Gastroesophageal sphincter (tissue), 3 donors: ENCODE data around the gene C1orf115.

Experiments used
- CTCF ChIP-seq, 4 experiments: fragments of 200-600 bp in 2 of 4; fragments of 450-650 bp in 2 of 4; sonication (generic) in 1 of 4; IDR thresholded peaks; one replicate each; pipeline ENCODE4 v1.5.1; 2017 to 2019; ENCODE audit warnings: antibody characterized with exemption in 4 of 4, mild to moderate bottlenecking in 2 of 4, moderate library complexity in 2 of 4
- EP300 ChIP-seq: sonication (generic); formaldehyde crosslinking; IDR thresholded peaks from one replicate; pipeline ENCODE4 v1.6.1; 2017; ENCODE audit warnings: antibody characterized with exemption, mild to moderate bottlenecking
- POLR2A ChIP-seq, 2 donors: fragments of 450-650 bp; IDR thresholded peaks; one replicate each; pipeline ENCODE4 v1.6.1; 2017; ENCODE audit warnings: antibody characterized with exemption in 2 of 2, mild to moderate bottlenecking in 2 of 2, moderate library complexity in 1 of 2
- POLR2AphosphoS5 ChIP-seq: sonication (generic); formaldehyde crosslinking; IDR thresholded peaks from one replicate; pipeline ENCODE4 v1.6.1; 2017; ENCODE audit warnings: antibody characterized with exemption

GRCh38 chr1:220701974-220702373 lies 11.8 kb downstream of the C1orf115 start:
- TF ChIP-seq CTCF (IDR thresholded peaks at IDR 0.05), result no peak
- TF ChIP-seq POLR2AphosphoS5, result no peak
- no peak for TF ChIP-seq POLR2A (IDR thresholded peaks at IDR 0.05)
- TF ChIP-seq EP300, result no peak
